ENCODE data around the gene ZBTB17. TPM values are rescaled to one million over a fixed set of nuclear protein-coding genes. Genes with fewer than 3 reads are reported as not detected.

ZBTB17 gene
- total RNA-seq, 1 experiment from 2014 or later, result 50.3 TPM

DNA sequence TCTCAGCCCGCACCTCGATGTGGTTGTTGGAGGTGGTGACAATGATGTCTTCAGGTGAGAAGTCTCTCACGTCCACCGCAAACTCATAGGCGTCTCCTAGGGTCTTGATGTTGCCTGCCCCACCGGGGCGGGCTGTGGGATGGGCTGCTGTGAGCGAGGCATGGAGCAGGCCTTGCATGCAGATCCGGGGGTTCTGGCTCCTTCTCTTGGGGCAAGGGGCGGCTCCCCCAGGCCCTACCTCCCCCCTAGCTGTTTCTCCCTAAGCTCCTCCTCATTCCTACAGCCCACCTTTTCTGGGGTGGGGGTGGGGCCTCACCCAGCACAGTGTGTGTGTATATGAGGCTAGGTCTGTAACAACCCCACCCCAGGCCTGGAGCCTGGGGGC lies 41.2 kb upstream of the ZBTB17 start:
- ChIA-PET CTCF (no interaction called here), POLR2A (ENCODE audit: low non-redundant PET) (no interaction called here)
- intact Hi-C loops (cut with micrococcal nuclease; ENCODE audit: unreplicated experiment), result no loop called here
- H3K36me3 ChIP-seq (ENCODE audit: insufficient read depth, low read length, poor library complexity, severe bottlenecking), result no peaks in the 10 kb centered on the region
- no TSS peak for BruUV-seq (replicated peaks)
- no peak for TF ChIP-seq EZH2 (IDR thresholded peaks at IDR 0.05; ENCODE audit: borderline replicate concordance, low read depth, low read length, poor library complexity, severe bottlenecking)
- TF ChIP-seq, protein P1, sequence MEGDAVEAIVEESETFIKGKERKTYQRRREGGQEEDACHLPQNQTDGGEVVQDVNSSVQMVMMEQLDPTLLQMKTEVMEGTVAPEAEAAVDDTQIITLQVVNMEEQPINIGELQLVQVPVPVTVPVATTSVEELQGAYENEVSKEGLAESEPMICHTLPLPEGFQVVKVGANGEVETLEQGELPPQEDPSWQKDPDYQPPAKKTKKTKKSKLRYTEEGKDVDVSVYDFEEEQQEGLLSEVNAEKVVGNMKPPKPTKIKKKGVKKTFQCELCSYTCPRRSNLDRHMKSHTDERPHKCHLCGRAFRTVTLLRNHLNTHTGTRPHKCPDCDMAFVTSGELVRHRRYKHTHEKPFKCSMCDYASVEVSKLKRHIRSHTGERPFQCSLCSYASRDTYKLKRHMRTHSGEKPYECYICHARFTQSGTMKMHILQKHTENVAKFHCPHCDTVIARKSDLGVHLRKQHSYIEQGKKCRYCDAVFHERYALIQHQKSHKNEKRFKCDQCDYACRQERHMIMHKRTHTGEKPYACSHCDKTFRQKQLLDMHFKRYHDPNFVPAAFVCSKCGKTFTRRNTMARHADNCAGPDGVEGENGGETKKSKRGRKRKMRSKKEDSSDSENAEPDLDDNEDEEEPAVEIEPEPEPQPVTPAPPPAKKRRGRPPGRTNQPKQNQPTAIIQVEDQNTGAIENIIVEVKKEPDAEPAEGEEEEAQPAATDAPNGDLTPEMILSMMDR (conservative IDR thresholded peaks at IDR 0.05; ENCODE audit: low read depth, low read length), result no peak
- H3K4me3 ChIP-seq (ENCODE audit: low read depth, low read length, poor library complexity, severe bottlenecking), result no peak overlapping the region
- H3K27me3 ChIP-seq (replicated peaks; ENCODE audit: insufficient read depth, low read depth, low read length, poor library complexity), result no peaks in the 10 kb centered on the region
- peaks cover 10% of the 10 kb centered on the region for H3K4me1 ChIP-seq (ENCODE audit: insufficient read depth, low read length, poor library complexity, severe bottlenecking)
- H3K27ac ChIP-seq (ENCODE audit: low read depth, low read length, poor library complexity, severe bottlenecking), result no peak overlapping the region
- no peaks in the 10 kb centered on the region for H3K9me3 ChIP-seq (ENCODE audit: low read depth, low read length, poor library complexity, severe bottlenecking)
- DNase-seq (ENCODE audit: low spot score), result no peak

DNA sequence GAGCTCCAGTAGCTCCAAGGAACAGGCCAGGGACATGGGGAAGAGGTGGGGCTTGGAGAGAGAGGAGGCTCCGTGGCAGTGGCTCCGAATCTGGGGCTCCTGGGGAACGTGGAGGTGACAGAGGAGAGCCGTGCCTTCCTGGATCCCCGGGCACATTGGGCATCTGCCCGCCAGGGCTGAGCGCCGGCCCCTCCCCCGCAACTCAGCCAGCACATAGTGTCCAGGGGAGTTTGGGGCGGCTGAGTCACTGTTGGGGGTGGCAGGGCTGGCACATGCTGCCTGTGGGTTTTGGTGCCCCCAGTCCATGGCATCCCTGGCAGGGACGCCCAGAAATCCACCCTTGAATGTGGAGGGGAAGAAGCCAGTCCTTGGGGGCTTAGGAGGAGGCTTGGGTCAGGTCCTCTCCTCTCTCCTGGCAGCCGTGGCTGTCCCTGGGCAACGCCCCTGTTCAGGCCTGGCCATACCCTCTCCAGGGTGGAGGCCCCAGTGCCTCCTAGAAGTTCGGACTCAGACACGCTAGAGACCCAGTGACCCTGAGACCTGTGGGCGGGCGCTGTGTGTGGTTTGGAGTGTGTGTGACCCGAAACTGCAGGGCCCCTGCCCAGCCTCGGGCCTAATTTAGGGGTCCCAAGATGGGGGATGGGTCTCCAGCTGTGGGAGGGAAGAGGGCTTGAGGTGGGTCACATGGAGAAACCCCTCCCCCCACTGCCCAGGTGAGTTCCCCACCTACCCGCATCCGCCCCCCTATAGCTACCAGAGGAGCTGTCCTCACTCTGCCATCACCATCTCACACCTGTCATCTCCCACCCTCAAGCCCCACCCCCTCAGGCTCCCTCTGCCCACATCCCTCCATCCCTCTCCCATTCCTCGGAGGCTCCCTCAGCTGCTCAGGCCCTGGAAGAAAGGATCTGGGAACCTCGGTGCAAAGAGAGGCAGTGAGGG lies 40.3 kb upstream of the ZBTB17 start:
- no peak for DNase-seq (ENCODE audit: low spot score)
- H3K36me3 ChIP-seq (ENCODE audit: insufficient read depth, low read length, poor library complexity, severe bottlenecking), result no peaks in the 10 kb centered on the region
- ChIA-PET POLR2A (ENCODE audit: low non-redundant PET) (no interaction called here), CTCF (no interaction called here)
- H3K4me3 ChIP-seq (ENCODE audit: low read depth, low read length, poor library complexity, severe bottlenecking), result no peak overlapping the region
- TF ChIP-seq, protein P1 (conservative IDR thresholded peaks at IDR 0.05; ENCODE audit: low read depth, low read length), result no peak
- TF ChIP-seq EZH2 (IDR thresholded peaks at IDR 0.05; ENCODE audit: borderline replicate concordance, low read depth, low read length, poor library complexity, severe bottlenecking), result no peak
- H3K9me3 ChIP-seq (ENCODE audit: low read depth, low read length, poor library complexity, severe bottlenecking), result no peaks in the 10 kb centered on the region
- H3K27me3 ChIP-seq (replicated peaks; ENCODE audit: insufficient read depth, low read depth, low read length, poor library complexity), result no peaks in the 10 kb centered on the region
- BruUV-seq (replicated peaks), result no TSS peak
- no peak overlapping the region for H3K27ac ChIP-seq (ENCODE audit: low read depth, low read length, poor library complexity, severe bottlenecking)
- intact Hi-C loops (cut with micrococcal nuclease; ENCODE audit: unreplicated experiment), result no loop called here
- peaks cover 10% of the 10 kb centered on the region for H3K4me1 ChIP-seq (ENCODE audit: insufficient read depth, low read length, poor library complexity, severe bottlenecking)

DNA sequence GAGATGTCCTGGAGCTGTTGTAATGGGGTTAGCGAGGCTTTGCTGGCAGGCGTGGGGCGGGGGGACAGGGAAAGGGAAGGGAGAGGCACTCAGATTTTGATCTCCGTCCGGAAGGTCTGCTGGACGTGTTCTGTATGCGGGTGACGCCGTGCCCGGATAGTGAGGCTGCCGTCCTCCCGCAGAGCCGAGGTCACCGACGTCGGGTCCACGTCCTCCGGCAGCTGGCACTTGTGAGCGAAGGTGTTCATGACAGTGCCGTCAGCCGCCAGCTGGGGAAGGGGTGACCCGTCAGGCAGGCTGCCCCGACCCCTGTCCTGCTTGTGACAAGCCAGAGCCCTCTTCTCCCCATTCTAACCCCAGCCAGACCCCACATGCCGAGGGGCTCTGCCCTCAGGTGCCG lies 39.6 kb upstream of the ZBTB17 start:
- DNase-seq (ENCODE audit: low spot score), result no peak

More for the DNA sequence above, 39.6 kb upstream of the ZBTB17 start:
- TF ChIP-seq, protein P1 (conservative IDR thresholded peaks at IDR 0.05; ENCODE audit: low read depth, low read length), result no peak
- no peak for TF ChIP-seq EZH2 (IDR thresholded peaks at IDR 0.05; ENCODE audit: borderline replicate concordance, low read depth, low read length, poor library complexity, severe bottlenecking)
- no peaks in the 10 kb centered on the region for H3K9me3 ChIP-seq (ENCODE audit: low read depth, low read length, poor library complexity, severe bottlenecking)
- H3K27ac ChIP-seq (ENCODE audit: low read depth, low read length, poor library complexity, severe bottlenecking), result no peak overlapping the region
- H3K4me1 ChIP-seq (ENCODE audit: insufficient read depth, low read length, poor library complexity, severe bottlenecking), result peaks cover 10% of the 10 kb centered on the region
- no peaks in the 10 kb centered on the region for H3K36me3 ChIP-seq (ENCODE audit: insufficient read depth, low read length, poor library complexity, severe bottlenecking)
- intact Hi-C loops (cut with micrococcal nuclease; ENCODE audit: unreplicated experiment), result no loop called here
- no peaks in the 10 kb centered on the region for H3K27me3 ChIP-seq (replicated peaks; ENCODE audit: insufficient read depth, low read depth, low read length, poor library complexity)
- H3K4me3 ChIP-seq (ENCODE audit: low read depth, low read length, poor library complexity, severe bottlenecking), result no peak overlapping the region
- POLR2A ChIA-PET (ENCODE audit: low non-redundant PET), result no interaction called here
- CTCF ChIA-PET, result no interaction called here
- no TSS peak for BruUV-seq (replicated peaks)

All from A673 (cell line).